Measurements from ENCODE around the gene GGACT.
A peak's percentile ranks its signal among the peaks of the same experiment; 100 is the strongest.
"Not testable (repeated sequence)": the region's sequence is repeated elsewhere in the genome, so short reads cannot be mapped to it uniquely, and the experiment has no call there.

GGACT gene

DNA sequence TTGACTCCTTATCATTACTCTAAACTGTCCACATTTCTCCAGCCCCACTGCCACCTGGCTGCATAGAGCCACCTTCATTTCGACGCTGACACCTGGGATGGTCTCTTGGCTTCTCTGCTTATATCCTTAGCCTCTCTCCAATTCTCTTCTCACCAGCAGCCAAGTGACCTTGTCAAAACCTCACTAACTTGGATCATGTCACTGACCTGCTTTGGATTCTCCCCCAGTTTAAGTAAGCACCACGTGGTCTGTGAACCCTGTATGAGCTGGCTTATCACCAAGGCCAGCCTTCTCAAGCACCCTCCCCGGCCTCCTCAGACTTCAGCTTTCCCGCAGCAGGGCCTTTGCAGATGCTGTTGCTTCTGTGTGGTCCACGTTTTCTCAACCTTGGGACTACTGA lies 12.3 kb upstream of the GGACT start:
- DNase-seq, result peak; percentile 46

DNA sequence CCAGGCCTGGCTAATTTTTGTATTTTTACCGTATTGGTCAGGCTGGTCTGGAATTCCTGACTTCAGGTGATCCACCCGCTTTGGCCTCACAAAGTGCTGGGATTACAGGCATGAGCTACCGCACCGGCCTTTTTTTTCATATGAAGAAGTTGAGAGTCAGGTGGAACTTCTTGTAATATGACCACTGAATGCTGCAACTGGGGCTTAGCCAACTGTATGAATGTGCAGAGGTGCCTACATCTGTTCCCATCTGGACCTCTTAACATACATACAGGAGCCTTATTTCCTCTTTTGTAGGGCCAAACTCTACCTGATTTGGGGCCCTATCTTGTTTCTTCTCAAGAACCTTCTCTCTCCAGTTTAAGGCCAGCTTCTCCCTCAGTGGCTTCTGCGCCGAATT lies 11.9 kb upstream of the GGACT start:
- DNase-seq, result no peak

DNA sequence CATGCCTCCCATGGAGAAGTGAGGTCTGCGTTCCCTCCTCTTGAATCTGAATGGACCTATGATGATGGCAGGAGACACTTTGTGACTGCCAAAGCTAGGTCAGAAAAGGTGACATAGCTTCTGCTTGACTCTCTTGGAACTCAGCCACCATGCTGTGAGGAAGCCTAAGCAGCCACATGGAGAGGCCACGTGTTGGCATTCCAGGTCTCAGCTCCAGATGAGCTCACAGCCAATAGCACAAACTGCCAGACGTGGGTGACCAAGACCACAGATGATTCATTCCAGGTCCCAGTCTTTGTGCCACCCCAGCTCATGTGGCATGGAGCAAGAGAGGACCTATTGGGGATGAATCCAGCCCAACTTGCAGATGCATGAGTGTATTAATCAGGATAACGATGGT lies 8.7 kb upstream of the GGACT start:
- no peak for DNase-seq

DNA sequence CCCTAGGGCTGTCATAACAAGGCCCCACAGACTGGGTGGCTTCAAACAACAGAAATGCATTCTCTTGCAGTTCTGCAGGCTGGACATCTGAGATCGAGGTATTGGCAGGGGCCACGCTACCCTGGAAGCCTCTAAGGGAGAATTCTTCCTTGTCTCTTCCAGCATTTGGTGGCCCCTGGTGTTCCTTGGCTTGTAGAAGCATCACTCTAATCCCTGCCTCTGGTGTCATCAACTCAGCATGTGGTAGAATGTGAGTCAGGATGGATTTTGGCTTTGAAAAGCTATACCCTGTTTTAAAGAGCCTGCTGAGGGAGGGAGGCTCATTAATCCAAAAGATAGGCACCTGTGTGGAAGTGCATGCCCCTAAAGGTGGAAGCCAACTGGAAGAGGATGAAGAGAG lies 7.9 kb upstream of the GGACT start:
- DNase-seq, result no peak

DNA sequence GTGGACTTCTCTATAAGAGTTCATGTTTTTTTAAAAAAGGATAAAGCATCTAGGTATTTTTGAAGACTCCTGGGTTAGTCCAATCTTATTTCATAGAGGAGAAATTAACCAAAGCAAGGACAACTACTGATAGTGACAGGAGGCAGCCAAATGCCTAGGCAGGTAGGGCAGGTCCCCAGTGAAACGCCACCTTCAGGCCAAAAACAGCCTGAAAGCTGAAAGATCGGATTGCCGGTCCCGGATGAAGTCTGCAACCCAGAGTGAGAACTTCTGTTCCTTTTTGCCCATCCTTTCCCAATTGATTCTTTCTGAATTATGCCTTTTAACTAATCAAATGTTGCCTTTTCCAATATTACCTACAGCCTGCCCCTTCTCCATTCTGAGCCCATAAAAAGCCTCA lies 6.1 kb upstream of the GGACT start:
- DNase-seq, result no peak

DNA sequence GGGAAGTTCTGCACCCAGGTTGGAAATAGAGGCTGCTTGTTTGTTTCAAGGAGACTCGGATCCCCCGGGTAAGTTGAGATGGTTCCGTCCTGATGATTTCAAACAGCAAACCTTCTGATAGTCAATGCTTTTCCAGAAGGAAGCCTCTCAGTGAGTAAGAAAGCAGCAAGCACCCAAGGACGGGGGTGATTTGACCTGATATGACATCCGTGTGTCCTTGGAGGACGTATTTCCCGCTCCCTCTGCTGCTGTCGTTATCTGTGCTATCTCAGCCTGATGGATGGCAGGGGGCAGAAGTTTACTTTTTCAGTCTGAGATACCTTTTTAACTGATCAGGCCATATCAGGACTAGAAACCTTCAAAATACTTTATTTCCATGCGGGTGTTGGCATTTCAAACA lies 5.7 kb upstream of the GGACT start:
- DNase-seq, result no peak

DNA sequence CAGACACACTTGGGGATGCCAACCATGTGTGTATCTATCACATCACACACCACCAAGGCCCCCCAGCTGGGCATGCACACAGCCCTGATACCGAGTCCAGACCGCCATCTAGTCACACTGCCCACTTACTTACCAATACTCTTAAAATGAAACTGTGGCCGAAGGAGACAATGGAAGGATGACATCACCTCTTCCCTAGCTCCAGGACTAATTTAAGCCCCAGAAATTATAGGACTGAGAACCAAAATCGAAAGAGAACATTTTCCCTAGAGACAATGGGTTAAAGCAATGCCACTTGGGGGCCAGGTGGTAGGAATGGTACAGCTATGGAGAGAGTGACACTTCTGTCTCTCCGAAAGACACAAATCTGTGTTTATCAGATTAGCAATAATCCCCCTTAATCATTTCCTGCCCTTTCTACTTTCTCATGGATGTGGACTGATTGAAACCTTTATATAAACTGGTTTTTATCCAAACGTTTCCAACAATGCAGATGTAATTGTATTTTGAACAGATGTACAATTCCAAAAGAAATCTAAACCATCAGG lies 663 bp upstream of the GGACT start:
- no peak for DNase-seq

DNA sequence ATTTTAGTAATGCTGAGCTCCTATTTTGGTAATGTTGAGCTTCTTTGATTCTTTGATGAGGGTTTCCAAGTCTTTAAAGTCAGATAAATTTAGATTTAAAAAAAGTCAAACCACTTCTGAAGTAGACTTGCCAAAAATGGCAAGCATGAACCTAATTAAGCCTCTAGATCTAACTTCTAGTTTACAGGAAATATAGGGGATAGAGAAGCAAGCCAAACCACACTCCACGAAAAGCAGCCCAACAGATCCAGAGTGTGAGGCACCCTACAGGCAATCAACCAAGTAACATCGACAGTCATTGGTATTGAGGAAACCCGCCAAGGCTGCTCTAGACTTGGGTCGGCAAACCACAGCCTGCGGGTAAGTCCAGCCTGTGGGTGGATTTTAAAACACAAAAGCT lies 3.7 kb downstream of the GGACT start:
- no peak for DNase-seq

DNA sequence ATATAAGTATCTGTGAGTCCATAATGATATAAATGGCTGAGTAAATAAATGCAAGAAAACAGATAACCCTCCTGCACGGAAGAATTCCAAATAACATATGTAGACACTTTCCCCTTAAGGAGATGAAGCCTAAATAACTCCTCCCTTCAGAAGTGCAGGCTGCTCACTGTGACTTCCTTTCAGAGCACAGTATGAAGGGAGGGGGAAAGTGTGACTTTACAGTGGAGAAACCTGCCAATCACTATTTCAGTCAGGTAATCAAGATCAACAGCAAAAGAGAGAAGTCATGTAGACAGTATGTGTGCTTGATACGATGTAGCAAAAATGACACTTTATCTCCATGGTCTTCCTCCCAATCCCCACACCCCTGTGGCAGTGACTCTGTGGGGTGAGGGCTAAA lies 7.1 kb downstream of the GGACT start:
- DNase-seq, result no peak

DNA sequence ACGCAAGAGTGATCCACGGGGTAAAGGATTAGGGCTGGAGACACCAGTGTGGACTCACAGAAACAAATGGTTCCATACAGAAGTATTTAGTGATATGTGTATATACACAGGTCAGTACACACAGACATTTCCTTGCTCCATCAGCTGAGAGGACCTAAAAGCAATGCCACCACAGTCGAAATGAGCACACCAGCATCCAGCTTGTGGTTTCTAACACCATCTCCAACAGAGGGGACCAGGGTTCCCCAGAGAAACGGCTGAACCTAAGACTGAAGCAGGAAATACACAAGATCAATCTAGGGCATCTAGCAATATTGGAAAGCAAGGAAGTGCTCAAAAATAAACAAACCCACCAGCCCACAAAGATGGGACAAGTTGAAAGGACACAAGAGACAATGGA lies 7.6 kb downstream of the GGACT start:
- DNase-seq, result no peak

DNA sequence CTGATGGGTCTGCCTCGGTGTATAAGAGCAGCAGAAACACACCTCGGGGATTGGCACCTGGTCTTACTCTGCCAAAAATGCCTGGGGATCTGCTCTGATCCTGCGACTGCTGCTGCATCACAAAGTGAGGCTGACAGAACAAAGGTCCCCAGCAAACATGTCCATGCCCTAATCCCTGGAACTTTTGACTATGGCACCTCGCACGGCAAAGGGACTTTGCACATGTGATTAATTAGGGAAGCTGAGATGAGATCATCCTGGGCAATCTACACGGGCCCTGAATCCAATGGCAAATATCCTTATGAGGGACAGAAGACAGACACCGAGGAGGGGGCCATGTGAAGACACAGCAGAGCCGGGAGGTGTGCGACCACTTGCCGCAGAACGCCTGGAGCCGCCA lies 8.5 kb downstream of the GGACT start:
- no peak for DNase-seq

DNA sequence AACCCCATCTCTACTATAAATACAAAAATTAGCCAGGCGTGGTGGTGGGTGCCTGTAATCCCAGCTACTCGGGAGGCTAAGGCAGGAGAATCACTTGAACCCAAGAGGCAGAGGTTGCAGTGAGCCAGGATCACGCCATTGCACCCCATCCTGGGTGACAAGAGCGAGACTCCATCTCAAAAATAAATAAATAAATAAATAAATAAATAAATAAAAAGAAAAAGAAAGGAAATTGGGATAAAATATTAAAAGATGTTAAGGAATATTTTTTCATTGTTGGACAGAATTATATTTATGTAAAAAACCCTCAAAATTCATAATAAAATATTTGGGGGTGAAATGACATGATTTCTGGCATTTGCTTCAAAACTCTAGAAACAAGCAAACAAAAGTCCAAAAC lies 11.3 kb downstream of the GGACT start:
- DNase-seq, result not testable (repeated sequence)

DNA sequence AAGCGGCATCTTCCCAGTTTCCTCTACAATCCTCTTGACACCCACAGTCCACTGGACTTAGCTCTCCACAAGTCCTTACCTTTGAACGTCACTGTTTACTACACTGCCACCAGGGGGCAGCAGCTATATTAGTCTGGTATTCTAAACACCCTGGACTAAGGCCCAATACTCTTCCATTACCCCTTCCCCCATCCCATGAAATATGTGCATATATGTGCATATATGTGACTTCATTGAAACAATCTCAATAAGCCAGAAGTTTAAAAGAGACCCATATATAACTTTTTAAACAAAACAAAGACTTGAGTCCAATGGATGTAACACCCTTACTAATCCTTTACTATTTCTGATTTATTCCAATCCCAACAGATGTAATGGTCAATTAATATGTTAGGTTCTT lies 15.5 kb downstream of the GGACT start:
- DNase-seq, result peak; percentile 90

DNA sequence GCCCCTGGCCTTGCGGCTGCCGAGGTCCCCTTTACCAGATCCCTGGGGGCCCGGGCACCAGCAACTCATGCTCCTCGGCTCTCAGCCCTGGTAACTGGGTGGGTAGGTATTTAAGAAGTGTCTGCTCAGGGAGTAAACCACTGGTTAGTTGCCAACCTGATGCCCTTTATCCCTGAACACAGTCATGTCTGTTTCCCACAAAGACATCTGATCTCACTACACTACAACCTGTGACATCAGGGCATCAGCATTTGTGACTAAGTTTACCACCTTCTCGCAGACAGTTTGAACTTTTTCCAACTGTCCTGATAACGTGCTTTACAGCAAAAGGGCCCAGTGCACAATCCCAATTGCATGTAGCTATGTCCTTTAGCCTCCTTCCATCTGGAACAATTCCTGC lies 22.0 kb downstream of the GGACT start:
- DNase-seq, result no peak

DNA sequence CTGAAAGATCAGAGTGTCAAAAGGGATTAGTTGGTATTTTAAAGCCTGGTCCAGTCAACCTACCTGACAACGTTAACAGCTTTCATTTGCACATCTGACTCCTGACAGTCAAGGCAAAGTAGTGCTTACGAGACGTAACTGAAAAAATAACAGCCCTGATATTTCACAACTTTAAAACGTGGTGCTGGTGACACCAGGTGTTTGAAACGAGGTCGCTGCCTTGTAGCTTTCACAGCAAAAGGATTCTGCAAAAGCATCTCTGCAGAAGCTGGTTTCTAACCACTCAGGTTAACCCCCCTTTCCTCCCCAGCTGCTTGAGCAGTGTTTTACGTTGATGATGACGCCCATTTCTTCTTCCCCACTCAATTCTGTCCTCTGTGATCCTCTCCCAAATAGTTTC lies 23.3 kb downstream of the GGACT start:
- no peak for DNase-seq

DNA sequence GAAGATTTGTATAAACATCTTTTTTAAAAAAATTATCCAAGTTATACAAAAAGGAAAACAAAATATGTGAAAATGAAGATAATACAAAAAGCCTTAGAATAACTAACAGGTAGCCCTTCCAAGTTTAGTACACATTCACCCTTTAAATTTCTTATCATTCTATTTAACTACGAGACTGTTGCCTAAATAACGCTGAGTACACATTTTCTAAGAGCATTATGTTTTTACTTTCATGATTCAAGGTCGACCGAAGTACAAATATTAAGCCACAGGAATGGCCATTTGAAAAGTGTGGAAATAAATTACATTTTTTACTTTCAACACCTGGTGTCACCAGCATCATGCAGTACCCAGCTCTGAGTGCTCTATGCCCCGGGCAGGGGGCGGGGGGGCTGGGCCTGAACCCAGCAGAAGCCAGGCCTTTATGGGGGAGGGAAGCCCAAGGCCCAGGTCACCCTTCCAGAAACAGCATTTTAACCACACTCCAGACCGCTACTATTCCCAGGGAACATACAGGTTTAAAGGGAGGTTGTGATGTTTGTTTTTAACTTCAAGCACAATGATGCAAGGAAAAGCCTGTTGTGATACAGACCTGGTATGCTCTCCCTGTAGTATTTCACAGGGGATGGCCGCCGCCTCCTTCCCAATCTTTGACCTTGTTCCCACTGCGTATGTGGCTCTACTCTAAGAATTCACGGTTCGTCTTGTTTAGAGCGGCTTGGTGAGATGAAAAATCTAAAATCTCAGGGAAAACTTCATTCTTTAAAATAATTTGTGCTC lies 24.0 kb downstream of the GGACT start:
- no peak for DNase-seq

DNA sequence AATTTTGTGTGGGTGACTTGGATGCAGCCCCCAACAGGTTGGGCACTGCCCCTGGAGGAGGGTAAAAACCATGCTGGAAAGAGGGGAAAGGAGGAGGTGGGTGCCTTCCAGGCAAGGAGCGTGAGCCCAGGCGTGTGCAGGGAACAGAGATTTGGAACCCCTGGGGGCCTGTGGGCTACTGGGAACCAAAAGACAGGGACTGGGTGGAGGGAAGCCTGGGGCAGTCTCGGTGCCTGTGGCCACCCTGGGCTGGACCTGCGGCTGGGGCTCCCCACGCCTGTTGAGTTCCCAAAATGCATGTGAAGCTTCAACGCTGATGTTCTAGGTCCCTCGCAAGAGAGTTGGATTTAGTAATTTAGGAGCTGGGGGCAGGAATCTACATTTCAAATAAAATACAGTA lies 24.8 kb downstream of the GGACT start:
- no peak for DNase-seq

DNA sequence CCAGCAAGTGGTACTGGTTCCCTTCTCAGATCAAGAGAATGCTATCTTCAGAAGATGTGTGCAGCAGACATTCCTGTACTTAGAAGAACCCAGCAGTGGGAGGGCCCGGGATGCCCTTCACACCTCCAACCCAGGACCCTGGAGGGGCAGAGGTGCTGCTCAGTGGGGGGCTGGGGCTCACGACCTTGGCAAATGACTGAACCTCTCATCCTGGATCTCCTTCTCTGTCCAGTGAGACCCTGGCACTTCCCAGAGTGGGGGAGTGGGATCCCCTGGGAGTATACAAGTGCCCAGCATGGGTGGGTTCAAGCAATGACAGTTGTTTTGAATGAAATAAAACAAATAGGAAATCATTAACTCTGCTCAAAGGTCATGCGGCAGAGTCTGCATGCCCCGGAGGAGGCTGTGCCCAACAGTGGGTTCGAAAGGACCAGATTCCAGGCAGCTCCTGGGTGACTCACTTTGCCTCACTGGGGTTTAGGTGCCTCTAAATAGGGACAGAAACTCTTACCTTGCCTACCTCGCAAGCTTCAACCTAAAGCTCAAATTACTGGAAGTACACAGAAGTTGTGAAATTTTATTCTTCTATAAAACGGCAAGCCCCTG lies 26.9 kb downstream of the GGACT start:
- DNase-seq, result no peak

DNA sequence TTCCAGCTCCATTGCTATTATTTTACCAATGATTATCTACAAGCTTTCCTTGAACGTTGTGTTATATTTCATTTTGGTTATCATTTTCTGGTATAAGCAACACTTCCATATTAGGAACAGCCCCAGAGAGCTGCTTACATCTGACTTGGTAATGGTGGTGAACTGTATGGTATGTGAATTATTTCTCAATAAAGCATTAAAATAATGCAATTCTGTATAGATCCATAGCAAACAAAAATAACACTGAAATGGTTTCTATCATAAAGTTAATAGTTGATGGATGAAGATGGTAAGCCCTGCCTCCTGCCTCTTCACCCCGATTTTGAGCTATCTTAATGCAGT lies 27.5 kb downstream of the GGACT start:
- no peak for DNase-seq

DNA sequence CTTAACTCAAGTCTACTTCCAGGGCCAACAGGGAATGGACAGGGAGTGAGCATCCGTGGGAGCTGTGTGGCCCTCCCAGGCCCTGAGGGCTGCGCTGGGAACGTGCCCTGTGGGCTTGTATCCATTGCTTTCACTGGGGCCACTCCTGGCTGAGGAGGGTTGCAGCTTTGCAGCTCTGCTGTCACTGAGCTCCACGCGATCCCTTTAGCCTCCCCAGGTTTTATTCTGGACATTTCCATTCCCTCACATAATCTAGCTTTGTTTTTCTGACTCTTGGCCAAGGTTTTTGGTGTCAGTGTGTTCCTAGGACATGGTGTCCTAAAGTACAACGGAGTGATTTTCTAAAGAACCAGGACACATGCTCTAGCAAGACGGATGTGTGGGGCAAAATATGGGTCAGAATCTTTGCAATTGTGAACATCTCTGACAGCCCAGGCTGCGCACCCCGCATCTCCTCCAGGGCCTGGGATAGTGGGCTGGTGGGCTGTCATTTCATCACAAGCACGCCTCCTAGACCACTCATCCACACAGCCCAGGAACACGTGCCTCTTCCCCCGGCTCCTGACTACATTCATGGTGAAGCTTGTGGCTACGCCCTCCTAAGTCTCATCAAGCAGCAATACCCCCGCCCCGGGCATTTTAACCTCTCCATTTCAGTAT lies 28.0 kb downstream of the GGACT start:
- no peak for DNase-seq

DNA sequence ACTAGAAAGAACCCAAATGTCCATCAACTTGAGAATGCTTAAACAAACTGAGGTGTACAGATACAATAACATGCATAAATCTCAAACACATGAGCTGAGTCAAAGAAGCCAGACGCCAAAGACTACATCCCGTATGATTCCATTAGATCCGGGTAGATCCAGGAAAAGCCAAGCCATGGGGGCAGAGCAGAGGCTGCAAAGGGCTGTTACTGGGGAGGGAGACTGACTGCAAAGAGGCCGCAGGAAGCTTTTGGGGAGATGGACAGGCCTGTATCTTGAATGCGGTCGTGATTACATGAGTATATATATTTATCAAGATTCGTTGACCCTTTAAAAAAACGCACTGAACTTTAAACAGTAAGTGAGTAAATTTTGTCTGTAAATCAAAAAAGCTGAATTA lies 28.7 kb downstream of the GGACT start:
- no peak for DNase-seq

DNA sequence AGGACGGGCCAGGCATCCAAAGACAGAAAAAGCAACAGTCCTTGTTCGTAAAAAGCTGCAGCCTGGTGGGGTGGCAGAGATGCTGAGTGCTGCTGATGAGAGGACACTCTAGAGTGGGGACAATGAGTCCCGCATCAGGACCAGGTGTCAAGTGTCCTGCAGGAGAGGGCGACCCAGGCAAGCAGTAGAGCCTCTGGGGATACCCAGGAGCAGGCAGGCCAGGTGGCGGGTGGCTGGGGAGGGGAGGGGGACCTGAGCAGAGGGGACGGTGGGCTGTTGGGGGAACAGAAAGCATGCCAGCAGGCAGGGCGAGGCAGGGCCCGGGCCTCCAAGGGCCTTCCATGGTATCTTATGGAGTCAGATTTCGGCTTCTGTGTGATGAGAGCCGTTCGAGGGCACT lies 35.8 kb downstream of the GGACT start:
- DNase-seq, result no peak

DNA sequence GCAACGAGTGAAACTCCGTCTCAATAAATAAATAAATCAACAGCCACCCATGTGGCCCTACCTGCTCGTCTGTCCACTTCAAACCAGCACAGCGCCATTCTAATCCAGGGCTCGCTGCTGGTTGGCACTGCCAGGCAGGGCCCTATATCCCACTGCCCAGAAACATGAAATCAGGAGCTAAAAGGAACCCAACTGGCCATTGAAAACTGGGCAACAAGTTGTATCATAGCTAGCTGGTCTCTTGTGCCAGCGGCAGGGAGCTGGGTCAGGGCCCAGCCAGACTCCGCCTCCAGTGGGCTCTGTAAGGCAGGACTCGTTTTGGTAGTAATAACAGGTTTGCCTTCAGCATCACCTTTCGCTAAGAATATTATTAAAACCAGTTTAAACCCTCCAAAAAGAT lies 39.3 kb downstream of the GGACT start:
- no peak for DNase-seq

DNA sequence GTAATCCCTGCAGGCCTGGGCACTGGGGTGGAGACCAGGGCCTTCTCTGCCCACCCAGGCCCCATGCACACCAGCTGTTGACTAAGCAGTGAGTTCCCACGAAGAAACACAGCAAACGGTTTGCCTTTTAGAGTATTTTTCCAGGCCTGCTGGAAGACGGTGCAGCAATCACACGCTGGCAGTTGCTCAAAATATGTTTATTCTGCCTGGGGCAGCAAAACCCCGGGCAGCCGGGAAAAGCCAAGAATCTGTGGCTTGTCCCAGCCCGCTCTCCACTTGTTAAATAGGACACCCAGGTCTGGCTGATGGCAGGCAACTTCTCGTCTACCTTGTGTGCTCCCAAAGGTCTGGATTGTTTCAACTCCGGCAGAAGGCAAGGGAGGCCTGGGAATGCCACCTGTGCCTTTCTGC lies 40.8 kb downstream of the GGACT start:
- DNase-seq, result no peak
